ENCODE results near the gene CDH4. TPM values are rescaled to one million over a fixed set of nuclear protein-coding genes. Genes with fewer than 3 reads are reported as not detected.

CDH4 gene
- total RNA-seq, 2 experiments from 2014 or later, result 0.10 to 0.21 TPM

GRCh38 chr20:61692479-61692878 is 440.4 kb downstream of the CDH4 start:
- Mint-ChIP-seq H3K4me3 (no peak overlapping the region), H3K9me3 (no peaks in the 10 kb centered on the region), H3K36me3 (no peaks in the 10 kb centered on the region), H3K27me3 (no peaks in the 10 kb centered on the region), H3K4me1 (ENCODE audit: low read depth) (no peaks in the 10 kb centered on the region), H3K27ac (no peak overlapping the region)
- ChIA-PET POLR2A (no interaction called here), CTCF (no interaction called here)
- intact Hi-C loops (cut with micrococcal nuclease), result no loop called here
- no peak for DNase-seq

DNA sequence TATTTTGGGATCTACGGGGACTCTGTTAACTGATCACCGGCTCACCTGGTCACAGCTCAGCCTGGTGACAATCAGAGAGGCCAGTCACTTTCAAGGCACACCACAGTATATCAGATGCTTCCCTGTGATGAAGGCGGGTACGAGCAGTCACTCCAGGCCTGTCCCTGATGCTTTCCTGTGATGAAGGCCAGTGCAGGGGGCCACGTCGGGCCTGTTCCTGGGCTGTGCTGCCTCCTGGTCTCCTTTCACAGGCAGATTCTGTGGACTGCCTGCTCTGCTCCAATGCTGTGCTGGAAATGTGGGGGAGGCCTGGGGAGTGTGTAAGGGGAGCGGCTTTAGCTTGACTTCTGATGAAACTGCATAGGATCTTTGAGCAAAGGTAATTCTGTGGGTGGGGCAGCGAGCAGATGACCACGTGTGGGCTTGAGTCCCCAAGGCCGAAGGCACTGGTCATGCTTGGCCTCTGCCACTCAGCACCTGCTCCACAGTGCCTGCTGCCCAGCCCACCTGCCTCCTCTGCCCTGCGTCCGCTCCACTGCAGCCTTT is 441.1 kb downstream of the CDH4 start:
- Mint-ChIP-seq H3K27ac (no peak overlapping the region), H3K9me3 (no peaks in the 10 kb centered on the region), H3K4me3 (no peak overlapping the region), H3K27me3 (no peaks in the 10 kb centered on the region), H3K36me3 (no peaks in the 10 kb centered on the region), H3K4me1 (ENCODE audit: low read depth) (no peaks in the 10 kb centered on the region)
- CTCF ChIA-PET, result interaction anchor here (0.7 kb wide), 1 partner anchor 722 kb away, joined by 3 read pairs; no protein-coding TSS in a partner anchor
- POLR2A ChIA-PET, result no interaction called here
- intact Hi-C loops (cut with micrococcal nuclease), result no loop called here
- no peak for DNase-seq

- H3K27me3 Mint-ChIP-seq, result no peaks in the 10 kb centered on the region
- no peak for DNase-seq
- no peaks in the 10 kb centered on the region for H3K4me1 Mint-ChIP-seq (ENCODE audit: low read depth)
- H3K4me3 Mint-ChIP-seq, result no peak overlapping the region
- ChIA-PET CTCF (no interaction called here), POLR2A (no interaction called here)
- no peaks in the 10 kb centered on the region for H3K9me3 Mint-ChIP-seq
- H3K36me3 Mint-ChIP-seq, result no peaks in the 10 kb centered on the region
- H3K27ac Mint-ChIP-seq, result no peak overlapping the region
- intact Hi-C loops (cut with micrococcal nuclease), result no loop called here
Observed at GRCh38 chr20:61694682-61695081, 442.6 kb downstream of the CDH4 start.

GRCh38 chr20:61695741-61696140 is 443.7 kb downstream of the CDH4 start:
- H3K4me3 Mint-ChIP-seq, result no peak overlapping the region
- H3K36me3 Mint-ChIP-seq, result no peaks in the 10 kb centered on the region
- no peaks in the 10 kb centered on the region for H3K9me3 Mint-ChIP-seq
- no peaks in the 10 kb centered on the region for H3K4me1 Mint-ChIP-seq (ENCODE audit: low read depth)
- H3K27ac Mint-ChIP-seq, result no peak overlapping the region
- DNase-seq, result no peak
- intact Hi-C loops (cut with micrococcal nuclease), result no loop called here
- H3K27me3 Mint-ChIP-seq, result no peaks in the 10 kb centered on the region
- ChIA-PET CTCF (no interaction called here), POLR2A (no interaction called here)

GRCh38 chr20:61696181-61696735 is 444.2 kb downstream of the CDH4 start:
- DNase-seq, result no peak
- H3K4me3 Mint-ChIP-seq, result no peak overlapping the region
- intact Hi-C loops (cut with micrococcal nuclease), result no loop called here
- no peaks in the 10 kb centered on the region for H3K4me1 Mint-ChIP-seq (ENCODE audit: low read depth)
- no peaks in the 10 kb centered on the region for H3K27me3 Mint-ChIP-seq
- no peaks in the 10 kb centered on the region for H3K9me3 Mint-ChIP-seq
- POLR2A ChIA-PET, result no interaction called here
- CTCF ChIA-PET, result no interaction called here
- H3K36me3 Mint-ChIP-seq, result no peaks in the 10 kb centered on the region
- H3K27ac Mint-ChIP-seq, result no peak overlapping the region

GRCh38 chr20:61697666-61698597 is 445.9 kb downstream of the CDH4 start:
- POLR2A ChIA-PET, result no interaction called here
- CTCF ChIA-PET, result no interaction called here
- H3K36me3 Mint-ChIP-seq, result no peaks in the 10 kb centered on the region
- H3K27ac Mint-ChIP-seq, result no peak overlapping the region
- no peak for DNase-seq
- no peaks in the 10 kb centered on the region for H3K9me3 Mint-ChIP-seq
- H3K4me3 Mint-ChIP-seq, result no peak overlapping the region
- no peaks in the 10 kb centered on the region for H3K4me1 Mint-ChIP-seq (ENCODE audit: low read depth)
- intact Hi-C loops (cut with micrococcal nuclease), result no loop called here
- H3K27me3 Mint-ChIP-seq, result no peaks in the 10 kb centered on the region

- CTCF ChIA-PET, result no interaction called here
Observed at GRCh38 chr20:61698598-61699494, 446.8 kb downstream of the CDH4 start.

GRCh38 chr20:61699495-61700374 is 447.7 kb downstream of the CDH4 start:
- Mint-ChIP-seq H3K36me3 (no peaks in the 10 kb centered on the region), H3K4me3 (no peak overlapping the region), H3K27me3 (no peaks in the 10 kb centered on the region), H3K27ac (no peak overlapping the region), H3K4me1 (ENCODE audit: low read depth) (no peaks in the 10 kb centered on the region), H3K9me3 (no peaks in the 10 kb centered on the region)
- POLR2A ChIA-PET, result no interaction called here
- DNase-seq, result no peak
- CTCF ChIA-PET, result no interaction called here
- intact Hi-C loops (cut with micrococcal nuclease), result no loop called here

More at GRCh38 chr20:61698598-61699494, 446.8 kb downstream of the CDH4 start:
- no peak overlapping the region for H3K4me3 Mint-ChIP-seq
- no peaks in the 10 kb centered on the region for H3K4me1 Mint-ChIP-seq (ENCODE audit: low read depth)
- H3K9me3 Mint-ChIP-seq, result no peaks in the 10 kb centered on the region
- H3K27me3 Mint-ChIP-seq, result no peaks in the 10 kb centered on the region
- DNase-seq, result no peak
- intact Hi-C loops (cut with micrococcal nuclease), result no loop called here
- H3K27ac Mint-ChIP-seq, result no peak overlapping the region
- H3K36me3 Mint-ChIP-seq, result no peaks in the 10 kb centered on the region
- POLR2A ChIA-PET, result no interaction called here

- no peak overlapping the region for H3K4me3 Mint-ChIP-seq
- H3K27me3 Mint-ChIP-seq, result no peaks in the 10 kb centered on the region
- DNase-seq, result no peak
- H3K4me1 Mint-ChIP-seq (ENCODE audit: low read depth), result no peaks in the 10 kb centered on the region
- H3K36me3 Mint-ChIP-seq, result no peaks in the 10 kb centered on the region
- no peaks in the 10 kb centered on the region for H3K9me3 Mint-ChIP-seq
- H3K27ac Mint-ChIP-seq, result no peak overlapping the region
- POLR2A ChIA-PET, result no interaction called here
- CTCF ChIA-PET, result no interaction called here
- intact Hi-C loops (cut with micrococcal nuclease), result no loop called here
Observed at GRCh38 chr20:61700595-61701140, 448.6 kb downstream of the CDH4 start.

DNA sequence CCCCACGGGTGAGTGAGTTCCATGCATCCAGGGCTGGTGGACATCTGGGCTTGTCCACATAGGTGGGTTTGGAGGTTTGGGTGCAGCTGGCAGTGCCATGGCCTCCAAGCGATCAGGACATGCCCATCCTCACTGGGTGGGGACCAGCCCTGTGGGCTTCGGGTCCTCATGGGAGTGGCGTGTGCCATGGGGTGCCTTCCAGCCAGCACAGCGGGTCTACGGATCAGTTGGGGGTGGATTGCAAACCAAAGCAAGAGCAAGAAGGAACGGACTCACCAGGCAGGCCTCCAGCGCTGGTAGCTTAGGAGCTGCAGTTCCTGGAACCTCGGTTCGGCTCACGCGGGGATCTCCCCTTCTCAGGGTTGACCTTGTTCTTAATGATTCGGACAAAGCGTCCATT is 449.3 kb downstream of the CDH4 start:
- no peaks in the 10 kb centered on the region for H3K27me3 Mint-ChIP-seq
- no peak for DNase-seq
- no peaks in the 10 kb centered on the region for H3K4me1 Mint-ChIP-seq (ENCODE audit: low read depth)
- H3K36me3 Mint-ChIP-seq, result no peaks in the 10 kb centered on the region
- no peaks in the 10 kb centered on the region for H3K9me3 Mint-ChIP-seq
- H3K27ac Mint-ChIP-seq, result no peak overlapping the region
- no peak overlapping the region for H3K4me3 Mint-ChIP-seq
- ChIA-PET CTCF (no interaction called here), POLR2A (no interaction called here)
- intact Hi-C loops (cut with micrococcal nuclease), result no loop called here

GRCh38 chr20:61701802-61702201 is 449.7 kb downstream of the CDH4 start:
- Mint-ChIP-seq H3K4me3 (no peak overlapping the region), H3K36me3 (no peaks in the 10 kb centered on the region), H3K4me1 (ENCODE audit: low read depth) (no peaks in the 10 kb centered on the region), H3K27me3 (no peaks in the 10 kb centered on the region), H3K27ac (no peak overlapping the region), H3K9me3 (no peaks in the 10 kb centered on the region)
- intact Hi-C loops (cut with micrococcal nuclease), result no loop called here
- ChIA-PET CTCF (no interaction called here), POLR2A (no interaction called here)
- no peak for DNase-seq
